Endothelial cell of umbilical vein (primary cell): ENCODE measurements around the gene PRPF31. TPM values are rescaled to one million over a fixed set of nuclear protein-coding genes. Genes with fewer than 3 reads are reported as not detected.

Experiments used
- BruUV-seq: library from RNA; stranded (reverse); fragments of 400-500 nt; replicated peaks from 2 replicates; lab custom pipeline; 2021; lab: Mats Ljungman, UMichigan
- CTCF ChIA-PET: fragments of 300-600, 350-600 bp; sonication (Branson Sonifier 250); formaldehyde crosslinking; loops from one replicate; lab custom pipeline; 2021; ENCODE audit warnings: antibody characterized with exemption, inconsistent platforms; lab: Charles Lee
- POLR2A ChIA-PET: fragments of 300-600, 350-600 bp; sonication (Branson Sonifier 250); formaldehyde crosslinking; loops from one replicate; lab custom pipeline; 2021; ENCODE audit warnings: antibody characterized with exemption, inconsistent platforms; lab: Charles Lee
- DNase-seq: peaks from one replicate; pipeline ENCODE4 v3.0.0-alpha.2; 2011; ENCODE audit warnings: low read depth, low spot score
- FAIRE-seq: peaks from 2 replicates; lab custom pipeline; 2011; peaks lifted over from hg19 to GRCh38; lab: Jason Lieb, UNC
- H2AFZ ChIP-seq: 2 replicates; pipeline ENCODE4 v1.6.0; 2012; ENCODE audit warnings: low read depth, low read length, control low read depth, inconsistent platforms
- H3K27ac ChIP-seq: 2 replicates; pipeline ENCODE4 v1.5.1; 2011; ENCODE audit warnings: low read depth, mild to moderate bottlenecking, control low read depth, low read length, moderate library complexity; ENCODE audit not compliant: insufficient read depth
- H3K27me3 ChIP-seq, 2 experiments: 2 replicates each; pipeline versions ENCODE4 v1.6.0 to v1.6.1; 2011; ENCODE audit warnings: low read length in 2 of 2, mixed read lengths in 1 of 2; ENCODE audit not compliant: control insufficient read depth in 2 of 2, insufficient read depth in 2 of 2
- H3K36me3 ChIP-seq, 2 experiments: 2 replicates in 1 of 2; 3 replicates in 1 of 2; pipeline ENCODE4 v1.5.1; 2011; ENCODE audit warnings: low read length in 2 of 2, mild to moderate bottlenecking in 1 of 2, moderate library complexity in 1 of 2; ENCODE audit not compliant: control insufficient read depth in 2 of 2, insufficient read depth in 2 of 2; ENCODE audit errors: extremely low read depth in 1 of 2
- H3K4me1 ChIP-seq: 3 replicates; pipeline ENCODE4 v1.5.1; 2011; ENCODE audit warnings: mild to moderate bottlenecking, low read length; ENCODE audit not compliant: control insufficient read depth, insufficient read depth; ENCODE audit errors: extremely low read depth
- H3K4me2 ChIP-seq: 2 replicates; pipeline ENCODE4 v1.6.1; 2011; ENCODE audit warnings: low read length, control low read depth, mixed read lengths; ENCODE audit not compliant: insufficient read depth
- H3K4me3 ChIP-seq, 3 experiments: fragments of 200-600 bp in 1 of 3; sonication (generic), shearing (Covaris generic) in 1 of 3; replicated peaks in 1 of 3; 2 replicates each; pipeline ENCODE4 v1.5.1; 2011 to 2016; ENCODE audit warnings: control low read depth in 3 of 3, low read length in 3 of 3, mild to moderate bottlenecking in 2 of 3, inconsistent platforms in 1 of 3, low read depth in 1 of 3, moderate library complexity in 1 of 3; ENCODE audit not compliant: insufficient read depth in 1 of 3
- H3K79me2 ChIP-seq: 2 replicates; pipeline ENCODE4 v1.6.0; 2012; ENCODE audit warnings: low read length, inconsistent platforms; ENCODE audit not compliant: control insufficient read depth, insufficient read depth
- H3K9ac ChIP-seq: replicated peaks from 2 replicates; pipeline ENCODE3; 2011; ENCODE audit warnings: low read length, control low read depth; ENCODE audit not compliant: insufficient read depth; ENCODE audit errors: extremely low read depth
- H3K9me1 ChIP-seq: replicated peaks from 3 replicates; pipeline ENCODE4 v1.6.0; 2011; ENCODE audit warnings: mild to moderate bottlenecking, low read length; ENCODE audit not compliant: control insufficient read depth, insufficient read depth; ENCODE audit errors: extremely low read depth
- H3K9me3 ChIP-seq: replicated peaks from 2 replicates; pipeline ENCODE4 v1.5.1; 2012; ENCODE audit warnings: low read length, inconsistent platforms; ENCODE audit not compliant: control insufficient read depth, insufficient read depth
- H4K20me1 ChIP-seq: replicated peaks from 2 replicates; pipeline ENCODE3; 2011; ENCODE audit warnings: mild to moderate bottlenecking, low read length; ENCODE audit not compliant: control insufficient read depth, insufficient read depth; ENCODE audit errors: extremely low read depth
- CTCF ChIP-seq, 2 donors: IDR thresholded peaks; 1 replicate in 1 of 2; 2 replicates in 1 of 2; pipeline ENCODE4 v1.5.1; 2011; ENCODE audit warnings: low read length in 2 of 2, mild to moderate bottlenecking in 2 of 2, moderate library complexity in 2 of 2, control low read depth in 1 of 2, inconsistent platforms in 1 of 2, low read depth in 1 of 2; ENCODE audit not compliant: insufficient read depth in 1 of 2; ENCODE audit errors: extremely low read depth in 1 of 2
- EZH2 ChIP-seq: IDR thresholded peaks from 2 replicates; pipeline ENCODE4 v1.6.1; 2012; ENCODE audit warnings: borderline replicate concordance, low read depth, mild to moderate bottlenecking, moderate library complexity, low read length, inconsistent platforms; ENCODE audit not compliant: severe bottlenecking
- FOS ChIP-seq: IDR thresholded peaks from 2 replicates; pipeline ENCODE4 v1.6.1; 2011; ENCODE audit warnings: mild to moderate bottlenecking, low read length, moderate library complexity, borderline replicate concordance; ENCODE audit not compliant: insufficient read depth
- GATA2 ChIP-seq: IDR thresholded peaks from 2 replicates; pipeline ENCODE4 v1.7.0; 2011; ENCODE audit warnings: low read depth, mild to moderate bottlenecking, moderate library complexity, mixed read lengths, low read length; ENCODE audit not compliant: insufficient read length, insufficient read depth
- JUN ChIP-seq: IDR thresholded peaks from 2 replicates; pipeline ENCODE4 v1.6.1; 2011; ENCODE audit warnings: borderline replicate concordance, low read depth; ENCODE audit not compliant: insufficient read length, insufficient read depth
- MAX ChIP-seq: IDR thresholded peaks from 2 replicates; pipeline ENCODE4 v1.6.1; 2011; ENCODE audit not compliant: insufficient read depth, insufficient read length
- MYC ChIP-seq: IDR thresholded peaks from one replicate; pipeline ENCODE4 v1.6.1; 2011; ENCODE audit warnings: mild to moderate bottlenecking, low read depth, low read length
- POLR2A ChIP-seq: IDR thresholded peaks from 2 replicates; pipeline ENCODE4 v1.6.1; 2012; ENCODE audit warnings: low read depth, mild to moderate bottlenecking, control low read depth, low read length
- POLR2AphosphoS5 ChIP-seq: IDR thresholded peaks from 2 replicates; pipeline ENCODE4 v1.6.1; 2012; ENCODE audit warnings: low read depth, mild to moderate bottlenecking, control low read depth, low read length, moderate library complexity; ENCODE audit not compliant: insufficient read depth
- dilution Hi-C: fragments of 300-500 bp; cut with MboI; formaldehyde crosslinking; loops from one replicate; pipeline ENCODE4 v1.15.0; 2019; ENCODE audit warnings: low sequenced_read_pairs; ENCODE audit not compliant: extremely low pct_ligation_motif_present
- intact Hi-C: fragments of 100-400 bp; cut with micrococcal nuclease; formaldehyde crosslinking; loops from one replicate; pipeline ENCODE4 v1.10.0; 2022
- polyA plus RNA-seq, 4 experiments: library from polyadenylated mRNA; depleted of rRNA in 3 of 4; stranded (reverse) in 3 of 4; unstranded in 1 of 4; fragments of >200 nt; gene quantifications; 2 replicates each; pipeline versions ENCODE4 v1.2.1 to v1.2.3, GENCODE V29; 2011 to 2012; ENCODE audit warnings: missing spikeins in 1 of 4
- total RNA-seq: library from RNA; stranded (reverse); gene quantifications from 2 replicates; pipeline ENCODE4 v1.2.3, GENCODE V29; 2021

Gene PRPF31
- total and polyA plus RNA-seq, 2 donors (not counting 3 experiments of a cell fraction or from before 2014, with no cell fraction given) = 76.2 to 101 TPM

GRCh38 chr19:54094426-54095000 is 21.0 kb upstream of the PRPF31 start:
- intact Hi-C loops = no loop called here
- DNase-seq = no peak
- Histone ChIP-seq H3K79me2 (no peaks in the 10 kb centered on the region), H3K4me3 (no peak overlapping the region), H3K27ac (no peak overlapping the region), H3K27me3 (no peaks in the 10 kb centered on the region), H3K9ac (no peak overlapping the region), H3K9me3 (no peaks in the 10 kb centered on the region), H4K20me1 (no peaks in the 10 kb centered on the region), H2AFZ (no peak overlapping the region), H3K9me1 (no peaks in the 10 kb centered on the region), H3K36me3 (no peaks in the 10 kb centered on the region), H3K4me1 (no peaks in the 10 kb centered on the region), H3K4me2 (no peak overlapping the region)
- ChIA-PET CTCF (interaction anchor here (0.9 to 4.2 kb wide), 2 partner anchors 65 to 301 kb away, joined by 3 to 27 read pairs; no protein-coding TSS in a partner anchor), POLR2A (no interaction called here)
- dilution Hi-C loops = no loop called here
- no peak for FAIRE-seq
- no TSS peak for BruUV-seq
- TF ChIP-seq FOS (no peak), EZH2 (no peak), GATA2 (no peak), JUN (no peak), POLR2A (no peak), POLR2AphosphoS5 (no peak), CTCF (IDR thresholded peaks at IDR 0.05; ENCODE audit: extremely low read depth in 1 of 2, insufficient read depth in 1 of 2, low read depth in 1 of 2, low read length in 2 of 2) (no peak), MAX (no peak), MYC (no peak)
